OCI-LY7 (cell line): ENCODE measurements around the gene VPS4A.

Experiments used
- EZH2phosphoT487 ChIP-seq: fragments of 200-600 bp; sonication (generic); IDR thresholded peaks from 2 replicates; pipeline ENCODE4 v1.6.1; 2018; ENCODE audit warnings: low read depth, borderline replicate concordance, mild to moderate bottlenecking, mixed run types, antibody characterized with exemption, low read length, moderate library complexity, mixed read lengths
- TF ChIP-seq, protein P1 (sequence below): fragments of 200-600 bp; sonication (generic); conservative IDR thresholded peaks from 2 replicates; pipeline ENCODE4 v1.5.1; 2014; ENCODE audit warnings: mild to moderate bottlenecking, antibody characterized with exemption, low read length, moderate library complexity, mixed read lengths

- TF ChIP-seq, protein P1, sequence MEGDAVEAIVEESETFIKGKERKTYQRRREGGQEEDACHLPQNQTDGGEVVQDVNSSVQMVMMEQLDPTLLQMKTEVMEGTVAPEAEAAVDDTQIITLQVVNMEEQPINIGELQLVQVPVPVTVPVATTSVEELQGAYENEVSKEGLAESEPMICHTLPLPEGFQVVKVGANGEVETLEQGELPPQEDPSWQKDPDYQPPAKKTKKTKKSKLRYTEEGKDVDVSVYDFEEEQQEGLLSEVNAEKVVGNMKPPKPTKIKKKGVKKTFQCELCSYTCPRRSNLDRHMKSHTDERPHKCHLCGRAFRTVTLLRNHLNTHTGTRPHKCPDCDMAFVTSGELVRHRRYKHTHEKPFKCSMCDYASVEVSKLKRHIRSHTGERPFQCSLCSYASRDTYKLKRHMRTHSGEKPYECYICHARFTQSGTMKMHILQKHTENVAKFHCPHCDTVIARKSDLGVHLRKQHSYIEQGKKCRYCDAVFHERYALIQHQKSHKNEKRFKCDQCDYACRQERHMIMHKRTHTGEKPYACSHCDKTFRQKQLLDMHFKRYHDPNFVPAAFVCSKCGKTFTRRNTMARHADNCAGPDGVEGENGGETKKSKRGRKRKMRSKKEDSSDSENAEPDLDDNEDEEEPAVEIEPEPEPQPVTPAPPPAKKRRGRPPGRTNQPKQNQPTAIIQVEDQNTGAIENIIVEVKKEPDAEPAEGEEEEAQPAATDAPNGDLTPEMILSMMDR, result no peak
- TF ChIP-seq EZH2phosphoT487, result no peak
These were observed 9.9 kb downstream of the VPS4A start for GRCh38 chr16:69321080-69321479.
